DND-41 (cell line): ENCODE measurements around the gene AMPH.
"Not testable (repeated sequence)": the region's sequence is repeated elsewhere in the genome, so short reads cannot be mapped to it uniquely, and the experiment has no call there.

Source experiments
- CTCF ChIP-seq: IDR thresholded peaks from 2 replicates; pipeline ENCODE4 v1.5.1; 2012; ENCODE audit warnings: borderline replicate concordance, low read length, moderate library complexity, mild to moderate bottlenecking; ENCODE audit not compliant: poor library complexity, severe bottlenecking; ENCODE audit errors: extremely low read depth
- EZH2 ChIP-seq: IDR thresholded peaks from 3 replicates; pipeline ENCODE4 v1.6.1; 2012; ENCODE audit warnings: borderline replicate concordance, low read depth, mild to moderate bottlenecking, moderate library complexity, low read length, inconsistent platforms; ENCODE audit not compliant: severe bottlenecking

- TF ChIP-seq CTCF, EZH2: not testable (repeated sequence)
These were observed 59.6 kb downstream of the AMPH start for GRCh38 chr7:38571620-38572019.
